ENCODE data around the gene RAB44.
A peak's percentile ranks its signal among the peaks of the same experiment; 100 is the strongest.

The RAB44 gene

GRCh38 chr6:36751091-36751490, 53.5 kb downstream of the RAB44 start:
- no peak for DNase-seq (ENCODE audit: low read depth in 1 of 2, low spot score in 1 of 2)

- DNase-seq (ENCODE audit: low read depth in 1 of 2, low spot score in 1 of 2) = no peak
Observed at GRCh38 chr6:36751833-36752186, 54.2 kb downstream of the RAB44 start.

GRCh38 chr6:36752187-36752885, 54.7 kb downstream of the RAB44 start:
- DNase-seq (ENCODE audit: low read depth in 1 of 2, low spot score in 1 of 2) = peak in 1 of 2 donors; percentile 39

DNA sequence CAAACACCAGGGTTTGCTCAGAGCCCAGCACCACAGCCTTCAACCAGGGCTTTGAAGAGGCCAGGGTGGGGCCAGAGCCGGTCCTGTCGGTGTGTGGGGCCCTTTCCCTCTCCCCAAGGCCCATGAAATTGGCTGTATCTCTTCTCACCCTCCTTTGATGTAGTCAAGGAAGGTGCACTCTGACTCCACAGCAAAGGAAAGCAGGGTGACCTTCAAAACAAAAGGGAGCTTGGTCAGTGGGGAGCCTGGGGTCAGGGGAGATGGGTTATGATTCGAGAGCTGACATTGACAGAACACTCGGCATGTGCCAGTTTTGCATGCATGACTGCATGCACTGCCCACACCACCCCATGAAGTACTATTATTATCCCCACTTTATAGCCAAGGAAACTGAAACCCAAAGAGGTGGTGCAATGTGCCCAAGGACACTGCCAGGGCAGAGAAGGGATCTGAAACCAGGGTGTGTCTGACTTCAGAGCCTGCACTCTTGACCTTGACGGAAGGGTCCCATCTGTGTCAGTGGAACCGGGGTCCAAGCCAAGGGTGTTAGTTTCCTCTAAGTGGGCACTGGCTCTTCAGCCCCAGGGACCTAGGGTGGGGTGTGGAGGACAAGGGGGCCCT, 55.4 kb downstream of the RAB44 start:
- no peak for DNase-seq (ENCODE audit: low read depth in 1 of 2, low spot score in 1 of 2)

GRCh38 chr6:36753671-36754405, 56.2 kb downstream of the RAB44 start:
- no peak for DNase-seq (ENCODE audit: low read depth in 1 of 2, low spot score in 1 of 2)

DNA sequence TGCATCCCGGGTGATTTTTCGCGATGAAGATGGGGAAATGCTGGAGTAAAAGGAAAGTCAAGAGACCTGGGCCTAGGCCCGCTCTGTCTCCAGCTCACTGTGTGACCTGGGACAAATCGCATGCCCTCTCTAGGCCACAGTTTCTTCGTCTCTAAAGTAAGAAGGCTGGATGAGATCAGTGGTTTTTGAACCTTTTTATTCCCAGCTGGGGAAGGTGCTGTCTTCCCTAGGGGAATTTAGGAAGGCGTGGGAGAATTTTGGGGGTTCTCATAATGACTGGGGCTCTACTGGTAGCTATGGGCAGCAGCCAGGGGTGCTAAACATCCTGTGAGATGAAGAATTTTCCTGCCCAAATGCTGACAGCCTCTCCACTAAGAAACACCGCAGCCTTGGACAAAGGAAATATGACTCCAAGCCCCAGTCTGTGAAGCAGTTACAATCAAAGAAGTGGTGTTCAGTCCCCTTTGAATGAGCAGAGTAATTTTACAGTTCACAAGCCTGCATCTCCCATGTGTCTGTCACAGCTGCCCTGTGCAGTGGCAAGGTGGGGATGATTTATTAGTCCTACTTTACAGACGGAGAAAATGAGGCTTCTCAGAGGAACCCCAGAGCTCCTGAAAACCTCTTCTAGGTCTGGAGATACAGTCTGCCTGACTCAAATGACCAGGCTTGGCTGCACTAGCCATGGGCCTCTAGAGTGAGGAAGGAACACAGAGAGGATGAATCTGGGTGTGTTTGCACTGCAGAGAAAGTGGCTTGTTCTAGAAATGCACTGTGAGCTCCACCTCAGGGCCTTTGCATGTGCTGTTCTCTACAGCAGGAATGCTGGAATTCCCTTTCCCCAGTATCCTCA, 57.2 kb downstream of the RAB44 start:
- DNase-seq (ENCODE audit: low read depth in 1 of 2, low spot score in 1 of 2) = no peak

- peak; percentile 47 to 82 for DNase-seq (ENCODE audit: low read depth in 1 of 2, low spot score in 1 of 2)
Observed at GRCh38 chr6:36755435-36756348, 58.1 kb downstream of the RAB44 start.

GRCh38 chr6:36756786-36757185, 59.2 kb downstream of the RAB44 start:
- no peak for DNase-seq (ENCODE audit: low read depth in 1 of 2, low spot score in 1 of 2)

DNA sequence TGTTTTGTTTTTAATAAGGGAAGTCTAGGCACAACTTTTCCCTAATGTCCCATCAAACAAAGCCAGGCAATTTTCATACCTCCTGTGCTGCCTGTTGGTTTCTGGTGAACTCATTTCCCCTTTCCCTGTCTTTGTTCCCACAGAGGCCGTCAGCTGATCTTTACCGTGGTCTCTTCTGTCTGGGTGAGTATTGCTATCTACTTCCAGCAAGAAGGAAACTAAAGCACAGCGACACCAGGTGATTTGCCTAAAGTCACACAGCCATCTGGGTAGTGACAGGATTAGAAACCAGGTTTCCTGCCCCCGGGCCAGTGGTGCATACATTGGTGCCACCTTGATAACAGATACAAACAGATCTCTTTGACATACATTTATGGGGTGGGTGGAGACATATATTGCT, 59.6 kb downstream of the RAB44 start:
- no peak for DNase-seq (ENCODE audit: low read depth in 1 of 2, low spot score in 1 of 2)

- no peak for DNase-seq (ENCODE audit: low read depth in 1 of 2, low spot score in 1 of 2)
Observed at GRCh38 chr6:36757943-36758508, 60.4 kb downstream of the RAB44 start.

DNA sequence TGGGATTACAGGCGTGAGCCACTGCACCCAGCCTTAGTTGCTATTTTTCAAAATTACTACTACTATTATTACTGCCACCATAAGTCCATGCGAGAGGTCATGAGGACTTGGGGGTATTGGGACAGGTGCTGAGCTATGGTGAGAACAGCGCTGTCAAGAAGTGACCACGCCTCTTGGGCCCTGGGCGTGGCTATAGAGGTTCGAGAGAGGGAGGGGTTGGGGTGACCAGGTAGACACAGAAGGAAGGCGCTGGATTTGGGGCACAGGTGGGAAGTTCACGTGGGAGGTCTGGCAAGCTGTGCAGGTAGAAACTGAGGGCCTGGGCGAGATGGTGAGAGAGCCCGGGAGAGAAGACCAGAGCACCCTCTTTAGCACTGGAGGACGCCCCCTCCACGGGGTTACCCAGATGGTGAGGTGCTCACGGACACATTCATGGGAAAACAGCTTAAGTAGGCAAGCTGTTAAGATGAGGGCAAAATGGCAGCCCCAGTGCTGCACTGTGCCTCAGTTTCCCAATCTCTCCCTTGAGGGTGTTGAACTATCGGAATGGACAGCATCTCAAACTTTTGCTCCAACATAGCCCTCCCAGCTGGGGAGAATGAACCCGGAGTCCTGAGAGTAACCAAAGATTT, 61.0 kb downstream of the RAB44 start:
- no peak for DNase-seq (ENCODE audit: low read depth in 1 of 2, low spot score in 1 of 2)

DNA sequence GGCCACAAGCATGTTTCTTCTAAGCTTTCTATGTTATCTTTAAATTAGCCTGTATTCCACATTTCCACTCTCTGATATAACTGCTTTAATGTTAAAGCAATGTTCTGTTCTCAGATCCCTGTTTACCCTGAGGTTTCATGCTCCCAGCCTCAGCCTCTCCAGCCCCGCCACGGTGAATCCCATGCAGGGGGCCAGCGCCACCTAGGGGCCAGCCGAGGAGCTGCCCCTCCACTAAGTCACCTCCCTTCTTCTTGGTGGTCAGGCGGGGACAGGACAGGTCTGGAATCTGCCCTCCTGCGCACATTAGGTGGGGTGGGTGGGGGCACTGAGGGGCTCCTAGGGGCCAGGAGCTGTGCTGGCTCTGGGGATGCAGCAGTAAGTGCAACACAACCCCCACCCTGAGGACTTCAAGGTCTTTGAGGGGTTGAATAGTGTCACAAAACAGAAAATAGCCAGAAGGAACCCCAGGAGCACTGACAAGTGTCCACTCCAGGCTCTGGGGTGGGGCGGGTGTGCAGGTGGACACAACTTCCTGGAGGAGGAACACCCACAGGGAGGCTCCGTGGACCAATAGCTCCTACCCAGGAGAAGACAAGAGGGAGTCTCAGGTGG, 61.6 kb downstream of the RAB44 start:
- DNase-seq (ENCODE audit: low read depth in 1 of 2, low spot score in 1 of 2) = peak; percentile 71 to 78

DNA sequence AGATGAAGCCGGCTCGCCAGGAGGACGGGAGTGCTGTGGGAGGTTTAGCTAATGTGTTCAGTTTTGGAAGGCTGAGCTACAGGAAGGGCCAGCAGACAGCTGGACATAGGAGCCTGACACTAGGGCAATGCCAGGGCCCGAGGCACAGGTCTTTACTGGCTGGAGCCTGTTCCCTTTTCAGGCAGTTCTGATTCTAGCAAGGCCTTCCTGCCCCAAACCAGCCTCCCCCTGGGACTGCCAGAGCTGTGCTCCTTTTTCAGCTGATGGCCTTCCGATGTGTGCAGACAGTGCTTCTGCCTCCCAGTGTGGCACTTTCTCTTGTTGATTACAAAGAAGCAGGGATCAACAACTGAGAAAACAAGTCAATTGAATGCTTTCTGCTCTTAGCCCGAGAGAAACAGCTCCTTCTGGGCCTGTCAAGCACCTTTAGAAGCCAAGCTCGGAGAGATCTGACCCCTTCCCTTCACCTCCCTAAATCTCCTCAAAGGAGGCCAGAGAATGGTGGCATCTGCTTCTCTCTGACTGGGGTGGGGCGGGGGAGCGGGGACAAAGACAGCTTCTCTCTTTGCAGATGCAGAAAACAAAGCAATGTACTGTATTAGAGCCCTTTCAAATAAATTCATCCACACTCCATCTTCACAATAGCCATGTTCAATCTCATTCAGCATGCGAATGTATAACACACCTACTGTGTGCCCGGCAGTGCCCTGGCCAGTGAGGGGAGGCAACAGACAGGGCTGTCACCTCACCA, 63.2 kb downstream of the RAB44 start:
- no peak for DNase-seq (ENCODE audit: low read depth in 1 of 2, low spot score in 1 of 2)

DNA sequence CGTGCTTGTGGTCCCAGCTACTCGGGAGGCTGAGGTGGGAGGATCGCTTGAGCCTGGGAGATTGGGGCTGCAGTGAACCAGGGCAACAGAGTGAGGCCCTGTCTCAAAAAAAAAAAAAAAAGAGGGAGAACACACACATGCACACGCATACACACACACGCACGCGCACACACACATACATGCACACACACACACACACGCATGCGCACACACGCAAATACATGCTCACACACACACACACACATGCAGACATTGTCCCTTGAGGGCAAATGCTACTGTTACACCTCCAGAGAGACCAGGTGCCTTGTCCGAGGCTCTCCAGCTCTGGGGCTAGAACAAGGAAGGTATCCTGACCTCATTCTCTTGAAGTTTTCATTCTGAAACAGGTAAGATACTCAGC, 64.5 kb downstream of the RAB44 start:
- no peak for DNase-seq (ENCODE audit: low read depth in 1 of 2, low spot score in 1 of 2)

- DNase-seq (ENCODE audit: low read depth in 1 of 2, low spot score in 1 of 2) = no peak
Observed at GRCh38 chr6:36765190-36765589, 67.6 kb downstream of the RAB44 start.

- peak; percentile 61 to 74 for DNase-seq (ENCODE audit: low read depth in 1 of 2, low spot score in 1 of 2)
Observed at GRCh38 chr6:36765594-36766398, 68.2 kb downstream of the RAB44 start.

GRCh38 chr6:36766399-36766945, 68.8 kb downstream of the RAB44 start:
- DNase-seq (ENCODE audit: low read depth in 1 of 2, low spot score in 1 of 2) = no peak

Data from activated CD4-positive, alpha-beta T cell treated with anti-CD3 and anti-CD28 coated beads, Interleukin-2, amount 50 U/mL, for 24 hours (primary cell).